ENCODE measurements around the gene S100A1.
"Not testable (repeated sequence)": the region's sequence is repeated elsewhere in the genome, so short reads cannot be mapped to it uniquely, and the experiment has no call there.

The S100A1 gene
- total RNA-seq, result 0 to 1.7 (median 0.14) reads per million in 17 experiments

DNA sequence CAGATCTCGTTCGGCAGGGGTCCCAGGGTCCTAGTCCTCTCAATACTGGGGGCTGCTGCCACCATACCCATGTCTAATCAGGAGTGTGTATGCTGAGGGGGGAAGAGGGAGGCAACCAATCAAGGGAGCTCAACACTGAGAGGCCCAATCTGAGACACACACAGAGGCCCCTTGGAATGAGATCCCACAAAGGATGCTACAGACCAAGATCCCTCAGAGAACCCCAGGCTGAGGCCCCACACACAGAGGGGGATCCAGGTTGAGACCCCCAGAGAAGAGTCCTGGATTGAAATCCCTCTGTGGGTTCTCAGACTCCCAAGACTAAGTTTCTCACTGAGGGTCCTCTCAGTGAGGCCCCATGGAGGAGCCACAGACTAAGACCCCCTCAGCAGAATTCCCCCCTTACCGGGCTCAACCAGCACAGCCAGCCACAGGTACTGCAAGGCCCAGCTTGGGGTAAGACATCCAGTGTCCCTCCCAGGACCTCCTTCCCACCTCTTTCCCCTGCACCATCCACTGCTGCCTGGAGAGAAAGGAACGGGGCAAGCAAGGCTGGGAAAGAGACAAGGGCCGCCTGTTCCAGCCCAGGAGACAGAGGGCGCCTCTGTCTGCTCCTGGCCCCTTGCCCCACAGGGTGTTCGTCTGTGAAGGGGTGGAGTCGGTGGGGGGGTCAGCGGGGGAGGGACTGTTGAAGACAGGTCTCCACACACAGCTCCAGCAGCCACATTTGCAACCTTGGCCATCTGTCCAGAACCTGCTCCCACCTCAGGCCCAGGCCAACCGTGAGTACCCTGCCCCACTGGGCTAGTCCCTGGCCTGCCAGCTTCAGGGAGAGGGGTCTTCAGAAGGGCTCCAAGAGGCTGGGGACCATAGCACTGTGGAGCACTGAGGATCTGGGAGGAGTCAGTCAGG lies at the start of gene S100A1:
Gene S100A1, plus strand, starts transcription at position 720 of the 912 bp plus-strand sequence. CDS start 2,088 bp downstream, outside the sequence.
- no peak for DNase-seq

DNA sequence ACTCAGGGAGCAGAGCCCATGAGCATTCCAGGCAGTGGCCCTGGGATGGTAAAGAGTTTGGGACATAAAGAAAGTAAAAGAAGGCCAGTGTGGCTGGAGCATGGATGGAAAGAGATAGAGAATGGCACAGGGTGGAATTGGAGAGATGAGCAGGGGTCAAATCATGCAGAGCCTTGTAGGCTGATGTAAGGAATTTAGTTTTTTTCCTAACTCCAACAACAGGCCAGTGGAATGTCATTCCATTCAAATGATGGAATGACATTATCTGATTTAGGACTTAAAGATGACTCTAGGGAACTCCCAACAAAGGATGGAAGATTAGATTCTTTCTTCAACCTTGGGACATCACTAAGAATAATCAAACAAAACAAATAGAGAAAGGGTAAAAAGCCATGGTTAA lies 49.7 kb upstream of the S100A1 start:
- no peak for DNase-seq

DNA sequence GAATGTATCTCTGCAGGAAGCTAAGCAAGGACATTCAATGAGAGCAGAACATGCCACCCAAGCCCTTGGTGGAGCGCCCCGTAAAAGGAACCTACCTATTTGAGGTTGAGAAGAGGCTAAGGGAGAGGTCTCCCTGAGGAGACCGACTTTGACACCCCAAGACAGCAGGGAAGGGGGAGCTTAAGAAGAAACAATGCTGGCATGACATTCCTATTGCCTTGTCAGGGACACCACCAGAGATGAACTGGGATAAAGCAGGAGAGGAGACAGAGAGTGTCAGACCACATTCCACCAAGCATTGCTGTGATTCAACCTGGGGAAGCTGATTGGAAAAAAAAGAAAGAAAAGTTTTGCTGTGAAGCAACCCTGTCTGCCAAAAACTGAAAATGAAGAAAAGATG lies 49.3 kb upstream of the S100A1 start:
- DNase-seq, result no peak

DNA sequence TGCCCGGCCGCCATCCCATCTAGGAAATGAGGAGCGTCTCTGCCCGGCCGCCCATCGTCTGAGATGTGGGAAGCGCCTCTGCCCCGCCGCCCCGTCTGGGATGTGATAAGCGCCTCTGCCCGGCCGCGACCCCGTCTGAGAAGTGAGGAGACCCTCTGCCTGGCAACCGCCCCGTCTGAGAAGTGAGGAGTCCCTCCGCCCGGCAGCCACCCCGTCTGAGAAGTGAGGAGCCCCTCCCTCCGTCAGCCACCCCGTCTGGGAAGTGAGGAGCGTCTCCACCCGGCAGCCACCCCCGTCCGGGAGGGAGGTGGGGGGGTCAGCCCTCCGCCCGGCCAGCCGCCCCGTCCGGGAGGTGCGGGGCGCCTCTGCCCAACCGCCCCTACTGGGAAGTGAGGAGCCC lies 45.4 kb upstream of the S100A1 start:
- DNase-seq, result not testable (repeated sequence)

- not testable (repeated sequence) for DNase-seq
These were observed 44.7 kb upstream of the S100A1 start for GRCh38 chr1:153583514-153583913.

- DNase-seq, result no peak
These were observed 44.3 kb upstream of the S100A1 start for GRCh38 chr1:153583976-153584375.

DNA sequence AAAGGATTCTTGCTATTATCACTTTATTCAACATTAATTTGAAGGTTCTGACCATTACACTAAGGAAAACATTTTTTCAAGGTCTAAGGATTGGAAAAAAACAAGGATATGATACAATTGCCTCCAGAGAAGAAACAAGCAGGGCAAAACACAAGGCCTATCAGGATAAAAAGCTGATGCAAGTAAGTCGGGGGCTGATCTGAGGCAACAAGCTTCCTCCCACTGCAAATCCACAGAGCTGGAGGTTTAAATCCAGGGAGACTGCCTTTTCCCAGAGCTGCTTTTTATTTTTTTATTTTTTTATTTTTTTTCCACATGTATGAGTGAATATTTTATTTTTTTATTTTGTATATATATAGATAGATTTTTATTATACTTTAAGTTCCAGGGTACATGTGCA lies 43.2 kb upstream of the S100A1 start:
- DNase-seq, result peak in 2 of 4 experiments; percentile 50 to 54

DNA sequence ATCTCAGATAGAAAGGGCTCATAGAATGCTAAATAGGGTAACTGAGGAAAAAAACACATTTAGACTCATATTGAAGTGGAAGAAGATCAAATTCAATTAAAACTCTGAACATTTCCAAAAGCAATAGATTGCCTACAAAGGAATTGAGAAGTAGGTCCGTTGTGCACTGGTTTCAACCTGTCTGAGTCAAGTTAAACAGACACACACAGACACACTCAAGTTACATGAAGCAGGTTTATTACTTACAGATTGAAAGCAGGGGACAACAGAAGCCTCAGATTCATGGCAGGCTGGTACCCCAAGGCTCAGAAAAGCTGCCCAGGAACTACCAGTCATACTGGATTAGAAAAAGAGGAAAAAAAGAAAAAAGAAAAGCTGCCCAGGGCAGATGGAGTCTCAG lies 41.9 kb upstream of the S100A1 start:
- no peak for DNase-seq

- DNase-seq, result no peak
These were observed 40.9 kb upstream of the S100A1 start for GRCh38 chr1:153587314-153587713.

- not testable (repeated sequence) for DNase-seq
These were observed 40.2 kb upstream of the S100A1 start for GRCh38 chr1:153588033-153588432.

DNA sequence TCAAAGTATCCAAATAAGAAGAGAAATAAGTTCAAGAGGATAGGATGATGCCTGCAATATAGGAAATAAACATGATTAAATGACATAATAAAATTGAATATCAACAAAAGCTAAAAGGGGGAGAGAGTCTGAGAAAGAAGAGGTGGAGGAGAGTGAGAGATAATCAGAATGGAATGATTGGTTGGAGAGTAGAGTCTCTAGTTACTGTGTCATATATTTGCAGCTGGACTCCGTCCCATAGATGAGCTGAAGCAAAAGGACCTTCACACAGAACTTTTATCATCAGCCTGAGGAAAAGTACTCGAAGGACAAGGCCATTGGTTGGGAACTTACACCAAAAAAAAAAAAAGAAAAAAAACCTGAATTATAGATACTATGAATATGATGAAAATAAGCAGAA lies 39.8 kb upstream of the S100A1 start:
- no peak for DNase-seq

- DNase-seq, result no peak
These were observed 35.5 kb upstream of the S100A1 start for GRCh38 chr1:153592748-153593147.

- peak; percentile 49 to 85 (median 62) for DNase-seq
These were observed 31.0 kb upstream of the S100A1 start for GRCh38 chr1:153597206-153597605.

DNA sequence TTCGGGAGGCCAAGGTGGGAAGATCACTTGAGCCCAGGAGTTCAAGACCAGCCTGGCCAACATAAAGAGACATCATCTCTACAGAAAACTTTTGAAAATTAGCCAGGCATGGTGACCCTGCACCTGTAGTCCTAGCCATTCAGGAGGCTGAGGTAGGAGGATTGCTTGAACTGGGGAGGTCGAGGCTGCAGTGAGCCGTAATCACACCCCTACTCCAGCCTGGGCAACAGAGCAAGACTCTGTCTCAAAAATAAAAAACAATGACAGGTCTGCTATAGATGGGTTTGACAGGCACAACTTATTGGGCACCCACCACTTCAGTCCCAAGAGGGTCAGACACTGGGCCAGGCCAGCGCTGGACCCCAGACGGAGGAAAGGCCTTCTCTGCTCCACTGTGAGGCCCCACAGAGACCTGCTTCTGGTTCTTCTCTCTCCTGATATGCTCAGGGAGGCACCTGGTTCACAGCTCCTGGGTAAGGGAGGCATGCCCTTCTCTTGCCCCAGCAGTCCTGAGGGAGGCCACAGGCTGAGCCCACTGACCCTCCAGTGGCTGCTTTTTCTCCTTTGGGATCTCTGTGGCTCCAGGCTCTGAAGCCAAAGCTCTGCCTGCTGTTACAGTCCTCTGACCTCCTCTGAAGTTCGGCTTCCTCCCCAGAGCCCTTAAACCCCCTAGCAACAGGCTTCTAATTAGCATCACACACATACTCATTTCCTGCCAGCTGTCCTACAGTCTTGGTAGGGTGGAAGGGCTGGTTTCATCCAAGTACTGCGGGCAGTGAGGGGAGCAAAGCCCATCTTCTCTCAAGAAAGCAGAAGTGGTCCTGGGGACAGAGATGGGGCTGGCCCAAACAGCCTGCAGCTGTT lies 29.7 kb upstream of the S100A1 start:
- DNase-seq, result peak; percentile 56 to 82 (median 71)

DNA sequence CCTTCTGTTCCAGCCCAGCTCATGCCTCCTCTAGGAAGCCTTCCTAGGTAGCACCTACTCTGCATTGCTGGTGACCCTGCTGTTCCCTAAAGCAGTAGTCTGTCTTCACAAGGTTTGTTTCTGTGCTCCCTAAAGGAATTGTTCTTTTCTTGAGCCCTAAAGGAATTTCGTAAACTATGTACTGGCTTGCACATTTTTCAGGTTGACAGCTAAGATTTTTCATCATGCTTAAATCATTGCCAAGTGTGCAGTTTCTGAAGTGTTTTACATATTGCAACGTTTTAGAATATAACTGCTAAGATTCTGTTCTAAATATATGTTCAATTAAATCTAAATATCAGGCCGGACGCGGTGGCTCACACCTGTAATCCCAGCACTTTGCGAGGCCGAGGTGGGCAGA lies 28.4 kb upstream of the S100A1 start:
- DNase-seq, result no peak

GRCh38 chr1:153602749-153603148 lies 25.5 kb upstream of the S100A1 start:
- no peak for DNase-seq

DNA sequence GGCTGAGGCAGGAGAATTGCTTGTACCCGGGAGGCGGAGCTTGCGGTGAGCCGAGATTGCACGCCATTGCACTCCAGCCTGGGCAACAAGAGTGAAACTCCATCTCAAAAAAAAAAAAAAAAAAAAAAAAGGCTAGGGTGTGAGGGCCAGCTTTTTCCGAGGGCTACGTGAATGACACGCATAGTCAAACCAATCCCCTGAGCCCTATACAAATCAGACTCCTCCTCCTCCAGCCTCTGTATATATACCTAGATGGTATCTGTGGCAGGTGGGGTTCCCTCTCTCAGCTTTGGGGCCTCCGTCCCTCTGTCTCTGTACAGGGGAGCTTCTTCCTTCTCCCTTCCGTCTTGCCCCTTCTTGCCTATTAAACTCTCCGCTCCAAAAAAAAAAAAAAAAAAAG lies 22.0 kb upstream of the S100A1 start:
- no peak for DNase-seq

- no peak for DNase-seq
These were observed 20.9 kb upstream of the S100A1 start for GRCh38 chr1:153607381-153607780.

DNA sequence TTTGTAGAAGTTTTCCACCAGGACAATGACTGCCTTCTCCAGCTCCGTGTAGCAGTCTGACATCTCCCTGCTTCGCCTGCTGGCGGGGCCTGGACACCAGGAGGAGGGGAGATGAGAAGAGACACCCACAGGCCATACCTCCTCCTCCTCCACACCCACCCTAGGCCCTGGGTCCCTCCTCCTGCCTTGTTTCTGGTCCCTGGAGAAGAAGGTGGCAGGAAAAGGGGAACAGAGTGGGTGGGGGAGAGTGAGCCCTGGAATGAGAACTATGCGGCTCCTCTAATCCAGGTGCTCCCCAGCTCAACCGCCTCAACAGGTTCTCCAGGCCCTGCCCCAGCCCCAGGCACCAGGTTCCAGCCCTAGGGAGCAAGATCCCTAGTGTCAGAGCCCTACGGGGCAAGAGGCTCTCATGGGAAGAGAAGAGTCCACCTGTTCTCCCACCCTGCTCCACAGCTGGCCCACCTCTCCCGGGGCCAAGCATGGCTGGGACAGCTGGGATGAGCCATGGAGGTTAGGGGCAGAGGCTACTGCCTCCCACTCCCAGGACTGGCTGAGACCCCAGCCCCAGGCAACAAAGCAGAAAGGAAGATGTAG lies 20.0 kb upstream of the S100A1 start:
- DNase-seq, result no peak

DNA sequence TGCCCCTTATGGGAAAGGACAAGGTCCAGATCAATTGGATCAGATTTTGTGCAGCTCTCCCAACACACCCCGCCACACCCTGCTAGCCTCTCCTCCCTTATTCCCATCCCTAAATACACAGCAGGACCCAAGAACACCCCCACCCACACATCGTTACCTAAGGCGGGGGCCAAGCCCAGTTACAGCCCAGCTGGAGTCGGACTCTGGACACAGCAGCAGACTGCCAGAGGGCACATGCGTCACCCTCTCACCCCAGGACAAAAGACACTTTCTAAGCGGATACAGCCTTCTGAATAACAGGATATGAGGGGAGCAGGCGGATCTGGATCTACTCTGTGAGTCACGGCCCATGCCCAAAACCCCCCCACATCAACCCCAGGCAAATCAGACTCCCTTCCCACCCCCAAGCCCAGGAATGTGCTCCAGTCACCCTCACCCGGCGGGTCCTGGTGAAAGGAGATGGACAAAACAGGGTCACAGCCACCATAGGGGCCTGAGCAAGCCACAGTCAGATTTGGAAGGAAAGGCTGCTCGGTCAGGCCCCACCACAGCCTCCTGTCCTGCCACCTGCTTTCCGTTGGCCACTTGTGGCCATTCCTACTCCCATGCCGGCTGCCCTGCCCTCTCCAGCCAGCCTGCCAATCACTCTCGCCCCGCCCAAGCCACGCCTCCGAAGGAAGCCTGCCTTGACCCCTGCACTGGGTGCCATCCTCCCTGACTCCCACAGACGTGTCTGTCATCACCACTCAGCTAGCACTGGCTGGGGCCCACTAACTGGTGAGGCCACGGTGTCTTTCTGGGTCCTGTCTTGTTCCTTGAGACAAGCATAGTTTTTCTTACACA lies 19.3 kb upstream of the S100A1 start:
- peak; percentile 63 to 86 (median 79) for DNase-seq

DNA sequence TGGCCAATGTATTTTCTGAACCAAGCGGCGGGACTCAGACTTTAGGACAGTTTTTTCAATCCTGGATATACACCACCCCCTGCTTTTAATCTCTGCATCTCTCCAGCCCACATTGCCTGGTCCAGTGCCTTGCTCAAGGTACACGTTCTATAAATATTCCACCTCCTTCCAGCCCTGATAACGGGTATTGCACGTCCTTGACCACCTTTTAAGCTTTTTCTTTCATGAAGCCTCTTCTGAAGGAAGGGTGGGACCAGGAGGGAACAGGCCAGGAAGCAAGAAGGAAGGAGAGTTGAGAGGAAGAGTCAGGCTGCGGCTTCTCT lies 18.7 kb upstream of the S100A1 start:
- no peak for DNase-seq

DNA sequence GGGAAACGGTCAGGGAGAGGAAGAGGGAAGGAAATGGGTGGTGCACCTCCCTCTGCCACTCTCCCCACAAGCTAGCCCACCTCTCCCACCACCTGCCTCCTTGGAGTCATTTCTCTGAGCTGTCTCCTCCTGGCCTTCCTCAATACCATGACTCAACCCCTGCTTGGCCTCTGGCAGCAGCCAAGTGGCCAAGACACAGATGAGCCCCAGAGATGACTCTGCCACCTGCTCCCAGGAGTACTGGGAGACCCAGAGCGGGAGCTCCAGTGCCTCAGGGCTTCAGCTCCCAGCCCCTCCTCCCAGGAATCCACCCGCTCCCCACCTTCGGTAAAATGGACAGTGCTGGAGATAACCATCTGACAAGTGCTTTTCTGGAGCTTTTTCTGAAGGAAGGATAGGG lies 17.9 kb upstream of the S100A1 start:
- DNase-seq, result peak; percentile 40 to 60 (median 60)

Measured in suppressor macrophage (primary cell).